Endothelial cell (in vitro differentiated cells): ENCODE data around the gene METTL25B. TPM values are rescaled to one million over a fixed set of nuclear protein-coding genes. Genes with fewer than 3 reads are reported as not detected.
A peak's percentile ranks its signal among the peaks of the same experiment; 100 is the strongest.

Experiments used
- DNase-seq: peaks from one replicate; pipeline ENCODE4 v3.0.0; 2021; ENCODE audit warnings: low spot score
- H3K27ac Mint-ChIP-seq: one replicate; pipeline ENCODE4 v1.8.0; 2021; ENCODE audit warnings: mixed read lengths, inconsistent platforms; ENCODE audit not compliant: unreplicated experiment
- H3K27me3 Mint-ChIP-seq: one replicate; pipeline ENCODE4 v1.8.0; 2021; ENCODE audit warnings: mild to moderate bottlenecking, moderate library complexity, mixed read lengths, inconsistent platforms; ENCODE audit not compliant: unreplicated experiment
- H3K36me3 Mint-ChIP-seq: one replicate; pipeline ENCODE4 v1.8.0; 2021; ENCODE audit warnings: mild to moderate bottlenecking, low read depth, mixed read lengths, inconsistent platforms; ENCODE audit not compliant: unreplicated experiment
- H3K4me1 Mint-ChIP-seq: one replicate; pipeline ENCODE4 v1.8.0; 2021; ENCODE audit warnings: mild to moderate bottlenecking, mixed read lengths, inconsistent platforms; ENCODE audit not compliant: unreplicated experiment
- H3K4me3 Mint-ChIP-seq: one replicate; pipeline ENCODE4 v1.8.0; 2021; ENCODE audit warnings: mild to moderate bottlenecking, mixed read lengths, inconsistent platforms; ENCODE audit not compliant: unreplicated experiment
- H3K9me3 Mint-ChIP-seq: one replicate; pipeline ENCODE4 v1.8.0; 2021; ENCODE audit warnings: mixed read lengths, inconsistent platforms; ENCODE audit not compliant: unreplicated experiment
- CTCF ChIP-seq: fragments of 200-600 bp; sonication (generic); IDR thresholded peaks from one replicate; pipeline ENCODE4 v1.5.0; 2021; ENCODE audit warnings: antibody characterized with exemption; ENCODE audit not compliant: unreplicated experiment
- total RNA-seq: library from RNA; stranded (reverse); fragmentation: NEBNext Ultra II Directional; extraction: Animal tissue kit (Norgen Biotek cat#: 25700); gene quantifications from one replicate; pipeline ENCODE4 v1.2.1, GENCODE V29; 2021; ENCODE audit not compliant: unreplicated experiment

METTL25B gene
- total RNA-seq, 1 donor from 2014 or later: 19.3 TPM

DNA sequence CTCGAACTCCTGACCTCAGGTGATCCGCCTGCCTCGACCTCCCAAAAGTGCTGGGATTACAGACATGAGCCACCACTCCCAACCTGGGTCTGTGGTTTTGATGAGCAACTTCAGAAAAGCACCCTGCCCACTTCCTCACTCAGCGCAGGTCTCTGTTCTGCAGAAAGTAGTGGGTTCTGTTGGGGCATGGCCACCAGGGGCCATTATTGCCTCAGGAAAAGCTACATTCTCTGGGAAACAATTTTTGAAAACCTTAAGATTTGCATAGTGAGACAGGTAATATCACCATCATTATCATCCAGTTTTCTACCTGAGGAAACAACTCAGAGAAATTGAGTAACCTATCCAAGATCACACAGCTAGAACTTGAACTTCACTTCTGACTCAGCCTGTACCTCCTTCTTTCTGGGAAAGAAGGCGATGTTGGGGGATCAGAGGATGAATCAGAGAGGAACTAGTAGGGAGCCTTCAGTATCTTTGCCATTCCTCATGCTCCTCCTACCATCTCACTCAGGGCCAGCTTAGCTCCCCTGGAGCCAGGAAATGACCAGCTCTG, 44.0 kb upstream of the METTL25B start:
- no peak overlapping the region for H3K27ac Mint-ChIP-seq
- DNase-seq: no peak
- TF ChIP-seq CTCF: no peak
- H3K4me1 Mint-ChIP-seq: no peaks in the 10 kb centered on the region
- H3K36me3 Mint-ChIP-seq: no peaks in the 10 kb centered on the region
- H3K27me3 Mint-ChIP-seq: peaks cover 13% of the 10 kb centered on the region
- no peaks in the 10 kb centered on the region for H3K9me3 Mint-ChIP-seq
- H3K4me3 Mint-ChIP-seq: no peak overlapping the region

DNA sequence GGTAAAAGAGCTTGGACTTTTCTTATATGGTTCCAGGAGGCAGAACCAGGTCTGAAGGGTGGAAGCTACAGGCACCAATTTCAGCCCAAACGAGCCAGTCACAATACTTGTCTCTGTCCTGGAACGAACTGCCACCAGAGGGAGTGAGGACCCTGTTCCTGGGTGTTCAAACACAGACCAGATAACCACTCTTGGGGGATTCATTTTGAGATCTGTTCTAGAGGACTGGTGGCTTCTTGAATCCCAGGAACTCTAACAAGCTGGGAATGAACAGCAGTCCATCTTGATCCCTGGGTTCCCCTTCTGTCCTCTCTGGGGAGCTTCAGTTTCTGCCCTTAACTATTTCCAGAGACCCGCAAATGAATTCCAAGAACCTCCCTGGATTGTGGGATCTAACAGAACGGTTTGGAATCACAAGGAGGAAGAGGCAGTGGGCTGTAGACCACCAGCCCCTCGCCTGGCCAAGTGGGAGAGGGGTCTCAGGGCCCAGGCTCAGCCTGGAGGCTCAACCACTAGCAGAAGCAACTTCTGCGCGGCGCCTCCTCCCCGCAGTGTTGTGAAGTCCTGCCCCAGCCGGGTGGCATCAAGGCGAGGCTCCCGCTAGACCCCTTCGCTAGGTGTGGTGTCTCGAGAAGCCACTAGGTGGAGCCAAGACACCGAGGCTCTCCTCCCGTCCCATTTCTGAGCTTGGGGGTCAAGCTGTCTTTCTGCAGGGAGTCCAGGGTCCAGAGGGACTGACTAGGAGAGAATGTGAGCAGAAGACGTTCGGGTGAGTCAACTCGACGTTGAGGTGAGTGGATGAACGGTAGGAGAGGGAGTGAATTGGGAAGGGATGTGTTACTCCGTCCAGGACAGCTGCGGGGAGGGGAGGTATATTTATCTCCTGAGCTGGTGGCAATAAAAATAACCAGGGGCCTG, 39.0 kb upstream of the METTL25B start:
- Mint-ChIP-seq H3K4me3 (no peak overlapping the region), H3K4me1 (peaks cover 32% of the 10 kb centered on the region), H3K9me3 (no peaks in the 10 kb centered on the region), H3K27ac (no peak overlapping the region), H3K27me3 (peaks cover 19% of the 10 kb centered on the region), H3K36me3 (peaks cover 8% of the 10 kb centered on the region)
- TF ChIP-seq CTCF: peak; percentile 87
- peak; percentile 85 for DNase-seq

GRCh38 chr1:156689953-156690674, 38.2 kb upstream of the METTL25B start:
- H3K36me3 Mint-ChIP-seq: peaks cover 8% of the 10 kb centered on the region
- DNase-seq: peak; percentile 9
- peaks cover 37% of the 10 kb centered on the region for H3K4me1 Mint-ChIP-seq
- no peak overlapping the region for H3K4me3 Mint-ChIP-seq
- H3K27me3 Mint-ChIP-seq: peaks cover 21% of the 10 kb centered on the region
- peak overlapping the region; percentile 36 for H3K27ac Mint-ChIP-seq
- TF ChIP-seq CTCF: no peak
- H3K9me3 Mint-ChIP-seq: no peaks in the 10 kb centered on the region

- DNase-seq: no peak
- H3K4me1 Mint-ChIP-seq: peaks cover 37% of the 10 kb centered on the region
- H3K27ac Mint-ChIP-seq: peak overlapping the region; percentile 36
- H3K9me3 Mint-ChIP-seq: no peaks in the 10 kb centered on the region
- no peak for TF ChIP-seq CTCF
- H3K27me3 Mint-ChIP-seq: peaks cover 21% of the 10 kb centered on the region
- peaks cover 8% of the 10 kb centered on the region for H3K36me3 Mint-ChIP-seq
- H3K4me3 Mint-ChIP-seq: no peak overlapping the region
Measured at GRCh38 chr1:156690675-156691036, 37.6 kb upstream of the METTL25B start.
